ENCODE measurements around the gene CSGALNACT2. TPM values are rescaled to one million over a fixed set of nuclear protein-coding genes. Genes with fewer than 3 reads are reported as not detected.

Gene CSGALNACT2
- total and polyA plus RNA-seq, 2 of the 13 experiments (the other 11 are each of a cell fraction or from before 2014, with no cell fraction given), result 3.3 to 7.1 TPM

DNA sequence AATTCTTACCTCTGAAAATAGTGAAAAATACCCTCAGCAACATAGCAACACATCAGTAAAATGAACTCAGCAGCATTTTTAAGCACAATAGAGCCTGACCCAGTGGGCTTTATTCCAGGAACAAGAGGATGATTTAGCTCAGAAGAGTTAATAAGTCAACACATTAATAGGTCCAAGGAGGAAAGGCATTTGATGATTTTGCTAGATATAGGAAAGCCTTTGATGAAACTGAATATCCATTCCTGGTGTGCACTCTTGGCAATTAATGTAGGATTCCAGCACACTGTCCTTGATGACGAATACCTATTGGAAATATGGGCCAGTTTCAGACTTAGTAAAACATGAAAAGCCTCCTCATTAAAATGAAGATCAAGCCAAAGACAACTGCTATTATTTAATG lies 86.1 kb downstream of the CSGALNACT2 start:
- TF ChIP-seq JUNB (CRISPR knock-in tag; IDR thresholded peaks at IDR 0.05; ENCODE audit: borderline replicate concordance) (no peak), SP4 (CRISPR knock-in tag; IDR thresholded peaks at IDR 0.05) (no peak), PITX1 (CRISPR knock-in tag; IDR thresholded peaks at IDR 0.05) (no peak), KDM6A (CRISPR knock-in tag; IDR thresholded peaks at IDR 0.05; ENCODE audit: low read depth) (no peak), ZNF44 (CRISPR knock-in tag; IDR thresholded peaks at IDR 0.05) (no peak), KDM5B (CRISPR knock-in tag; IDR thresholded peaks at IDR 0.05; ENCODE audit: borderline replicate concordance) (no peak), ELF1 (CRISPR knock-in tag; IDR thresholded peaks at IDR 0.05) (no peak), RFX1 (IDR thresholded peaks at IDR 0.05) (no peak), SP5 (CRISPR knock-in tag; IDR thresholded peaks at IDR 0.05; ENCODE audit: borderline replicate concordance, low read depth) (no peak)
- TF ChIP-seq, protein P1, sequence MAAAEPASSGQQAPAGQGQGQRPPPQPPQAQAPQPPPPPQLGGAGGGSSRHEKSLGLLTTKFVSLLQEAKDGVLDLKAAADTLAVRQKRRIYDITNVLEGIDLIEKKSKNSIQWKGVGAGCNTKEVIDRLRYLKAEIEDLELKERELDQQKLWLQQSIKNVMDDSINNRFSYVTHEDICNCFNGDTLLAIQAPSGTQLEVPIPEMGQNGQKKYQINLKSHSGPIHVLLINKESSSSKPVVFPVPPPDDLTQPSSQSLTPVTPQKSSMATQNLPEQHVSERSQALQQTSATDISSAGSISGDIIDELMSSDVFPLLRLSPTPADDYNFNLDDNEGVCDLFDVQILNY (CRISPR knock-in tag; conservative IDR thresholded peaks at IDR 0.05), result no peak
- TF ChIP-seq, protein P2, sequence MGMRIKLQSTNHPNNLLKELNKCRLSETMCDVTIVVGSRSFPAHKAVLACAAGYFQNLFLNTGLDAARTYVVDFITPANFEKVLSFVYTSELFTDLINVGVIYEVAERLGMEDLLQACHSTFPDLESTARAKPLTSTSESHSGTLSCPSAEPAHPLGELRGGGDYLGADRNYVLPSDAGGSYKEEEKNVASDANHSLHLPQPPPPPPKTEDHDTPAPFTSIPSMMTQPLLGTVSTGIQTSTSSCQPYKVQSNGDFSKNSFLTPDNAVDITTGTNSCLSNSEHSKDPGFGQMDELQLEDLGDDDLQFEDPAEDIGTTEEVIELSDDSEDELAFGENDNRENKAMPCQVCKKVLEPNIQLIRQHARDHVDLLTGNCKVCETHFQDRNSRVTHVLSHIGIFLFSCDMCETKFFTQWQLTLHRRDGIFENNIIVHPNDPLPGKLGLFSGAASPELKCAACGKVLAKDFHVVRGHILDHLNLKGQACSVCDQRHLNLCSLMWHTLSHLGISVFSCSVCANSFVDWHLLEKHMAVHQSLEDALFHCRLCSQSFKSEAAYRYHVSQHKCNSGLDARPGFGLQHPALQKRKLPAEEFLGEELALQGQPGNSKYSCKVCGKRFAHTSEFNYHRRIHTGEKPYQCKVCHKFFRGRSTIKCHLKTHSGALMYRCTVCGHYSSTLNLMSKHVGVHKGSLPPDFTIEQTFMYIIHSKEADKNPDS (CRISPR knock-in tag; IDR thresholded peaks at IDR 0.05), result no peak
- TF ChIP-seq, protein P3, sequence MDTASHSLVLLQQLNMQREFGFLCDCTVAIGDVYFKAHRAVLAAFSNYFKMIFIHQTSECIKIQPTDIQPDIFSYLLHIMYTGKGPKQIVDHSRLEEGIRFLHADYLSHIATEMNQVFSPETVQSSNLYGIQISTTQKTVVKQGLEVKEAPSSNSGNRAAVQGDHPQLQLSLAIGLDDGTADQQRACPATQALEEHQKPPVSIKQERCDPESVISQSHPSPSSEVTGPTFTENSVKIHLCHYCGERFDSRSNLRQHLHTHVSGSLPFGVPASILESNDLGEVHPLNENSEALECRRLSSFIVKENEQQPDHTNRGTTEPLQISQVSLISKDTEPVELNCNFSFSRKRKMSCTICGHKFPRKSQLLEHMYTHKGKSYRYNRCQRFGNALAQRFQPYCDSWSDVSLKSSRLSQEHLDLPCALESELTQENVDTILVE (CRISPR knock-in tag; IDR thresholded peaks at IDR 0.05), result no peak
- Histone ChIP-seq H2AFZ (ENCODE audit: low read length) (no peak overlapping the region), H3K9me3 (ENCODE audit: low read length) (no peaks in the 10 kb centered on the region), H3K36me3 (replicated peaks in 1 of 2; ENCODE audit: control insufficient read depth in 1 of 2, insufficient read depth in 2 of 2, low read length in 2 of 2) (no peaks in the 10 kb centered on the region), H3K4me2 (ENCODE audit: low read depth, low read length) (no peak overlapping the region), H3K9ac (ENCODE audit: insufficient read depth, low read depth, low read length) (no peak overlapping the region), H3K79me2 (ENCODE audit: insufficient read depth, low read length) (no peaks in the 10 kb centered on the region), H3K27me3 (ENCODE audit: control insufficient read depth in 1 of 2, insufficient read depth in 2 of 2, low read length in 2 of 2) (peaks cover 9 to 30% of the 10 kb centered on the region in 2 experiments; a peak in 4 of 5 replicates), H3K4me1 (ENCODE audit: insufficient read depth, low read length) (no peaks in the 10 kb centered on the region), H3K27ac (ENCODE audit: extremely low read length, insufficient read depth, low read length) (no peak overlapping the region), H3K4me3 (replicated peaks in 1 of 3; ENCODE audit: insufficient read depth in 1 of 3, low read depth in 2 of 3, low read length in 3 of 3) (no peak overlapping the region), H4K20me1 (ENCODE audit: insufficient read depth, low read length) (no peaks in the 10 kb centered on the region)
- FAIRE-seq, result no peak
- no peak for DNase-seq (ENCODE audit: low spot score)
- CTCF ChIA-PET (ENCODE audit: low intra/inter-chr PET ratio, low total read pairs), result no interaction called here
- in situ Hi-C loops (cut with HindIII; ENCODE audit: extremely low pct_ligation_motif_present, low pct_unique_long_range_greater_than_20kb) (no loop called here), intact Hi-C loops (cut with micrococcal nuclease; ENCODE audit: unreplicated experiment) (loop anchor here (5.0 kb wide), 1 partner anchor 123 kb away; no protein-coding TSS in a partner anchor)
- POLR2A ChIA-PET, result no interaction called here
- WGBS (ENCODE audit: low lambda C conversion rate), result 0% methylated on average over 1 of the region's 1 CpG
- no TSS peak for BruUV-seq (replicated peaks)
- ATAC-seq, result no peak

All from HepG2 (cell line).